Activated T-cell treated with anti-CD3 and anti-CD28 coated beads, Interleukin-2, amount 50 U/mL, for 48 hours (primary cell): Measurements from ENCODE around the gene FBXL4.

Experiments
- DNase-seq, 2 experiments: peaks; one replicate each; pipeline ENCODE4 v3.0.0-alpha.2; 2020

The FBXL4 gene

DNA sequence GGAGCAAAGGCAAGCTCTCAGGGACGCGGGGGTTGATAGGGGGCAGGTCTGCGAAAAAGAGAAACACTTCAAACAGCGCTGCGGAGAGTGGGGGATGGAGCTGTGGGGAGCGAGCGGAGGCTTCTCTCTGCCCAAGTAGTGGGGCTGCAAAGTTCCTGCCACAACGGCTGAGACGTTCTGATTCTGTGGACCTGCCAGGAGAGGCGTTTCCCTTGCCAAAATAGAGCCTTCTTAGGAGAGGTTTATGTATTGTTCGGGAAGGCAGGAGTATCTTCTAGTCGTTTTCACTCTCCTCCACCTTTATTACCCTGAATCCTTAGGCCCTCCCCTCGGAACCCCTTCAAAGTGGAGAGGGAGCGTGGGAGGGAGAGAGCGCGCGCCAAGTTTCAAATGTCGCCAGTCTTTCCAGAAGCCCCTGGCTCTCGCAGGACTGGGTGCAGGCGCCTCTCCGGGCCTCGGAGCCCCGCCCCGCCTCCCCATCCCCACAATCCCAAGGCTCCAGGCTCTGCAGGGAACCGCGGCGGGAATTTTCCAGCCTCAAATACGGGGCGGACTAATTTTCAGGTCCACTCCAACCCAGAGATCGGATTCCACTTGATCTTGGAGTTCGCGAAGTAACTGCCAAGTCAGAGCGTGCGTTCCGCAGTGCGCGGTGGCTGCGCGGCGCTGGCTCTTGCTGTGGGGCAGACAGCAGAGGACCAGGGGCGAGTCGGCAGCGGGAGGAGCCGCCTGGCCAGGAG is 123.4 kb downstream of the FBXL4 start:
- peak in 1 of 2 experiments; percentile 31 for DNase-seq

DNA sequence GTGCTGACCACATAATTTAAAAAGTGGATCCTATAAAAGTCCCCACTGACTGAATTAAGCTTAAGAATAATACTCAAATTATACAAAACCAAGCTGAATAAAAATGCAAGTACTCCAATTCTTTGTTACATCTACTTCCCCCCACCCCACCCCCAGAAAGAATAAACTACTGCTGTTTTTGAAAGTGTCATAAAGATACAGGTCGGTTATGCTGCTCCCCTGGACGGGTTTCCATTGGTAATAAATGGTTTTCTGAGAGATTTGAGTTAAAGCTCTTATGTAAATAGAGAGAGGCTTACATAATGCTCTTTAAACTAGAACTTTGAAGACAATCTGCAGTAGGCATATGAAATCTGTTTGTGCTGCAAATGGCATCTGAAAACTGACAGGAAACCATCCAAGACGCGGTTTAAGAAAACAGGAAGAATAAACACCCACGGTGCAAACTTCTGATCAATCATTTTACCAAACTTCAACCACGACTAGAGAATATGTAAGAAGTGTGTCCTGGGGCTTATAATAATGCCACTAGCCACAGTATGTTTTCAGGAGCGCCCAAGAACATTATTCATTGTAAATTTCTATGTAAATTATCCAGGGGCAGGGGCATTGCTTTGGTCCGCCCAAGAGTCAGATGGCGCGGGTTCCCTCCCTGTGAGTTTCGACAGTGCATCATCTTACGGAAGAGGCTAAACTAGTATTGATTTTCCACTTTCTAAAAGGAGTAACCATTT is 124.2 kb downstream of the FBXL4 start:
- no peak for DNase-seq

DNA sequence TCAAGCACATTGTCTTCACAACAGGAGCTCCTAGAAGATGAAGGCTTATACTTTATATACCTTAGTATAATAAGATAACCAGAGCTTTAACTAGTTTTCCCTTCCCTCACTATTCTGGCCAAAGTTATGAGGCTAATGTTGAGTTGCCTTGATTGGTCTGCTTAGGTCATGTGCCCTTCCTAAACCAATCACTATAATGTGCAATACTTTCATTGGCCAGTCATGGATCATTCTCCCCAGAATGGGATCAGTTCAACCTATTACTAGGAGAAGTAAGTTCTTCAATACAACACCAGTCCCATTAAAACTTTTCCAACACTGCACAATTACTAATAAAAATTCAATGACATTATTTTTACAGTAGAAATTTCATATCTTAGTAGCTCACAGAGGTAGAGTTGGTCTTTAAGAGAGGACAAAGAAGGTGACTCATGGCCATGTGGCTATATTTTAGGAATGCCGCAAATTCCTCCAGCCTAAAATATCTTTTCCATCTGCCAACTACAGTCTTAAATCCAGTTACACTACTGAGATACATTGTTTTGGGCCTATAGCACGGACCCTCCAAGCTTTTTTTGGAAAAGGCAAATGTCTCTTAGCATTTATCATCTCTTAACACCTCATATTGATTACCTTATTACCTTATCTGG is 125.9 kb downstream of the FBXL4 start:
- no peak for DNase-seq
